MM.1S (cell line): Measurements from ENCODE around the gene C22orf23.
"Not testable (repeated sequence)": the region's sequence is repeated elsewhere in the genome, so short reads cannot be mapped to it uniquely, and the experiment has no call there.

Source experiments
- DNase-seq: peaks from one replicate; pipeline ENCODE4 v3.0.0-alpha.2; 2015
- H2AFZ ChIP-seq: fragments of 300-600 bp; sonication (generic); 2 replicates; pipeline ENCODE4 v1.6.0; 2016; ENCODE audit warnings: antibody characterized with exemption, low read length
- H3F3A ChIP-seq: fragments of 300-600 bp; sonication (generic); 2 replicates; pipeline ENCODE4 v1.6.1; 2016; ENCODE audit warnings: mild to moderate bottlenecking, antibody characterized with exemption, low read length, moderate library complexity, mixed read lengths; ENCODE audit not compliant: insufficient read depth
- H3K27ac ChIP-seq: fragments of 300-600 bp; sonication (generic); 2 replicates; pipeline ENCODE4 v1.5.1; 2016; ENCODE audit warnings: mild to moderate bottlenecking, low read length
- H3K27me3 ChIP-seq: fragments of 300-600 bp; sonication (generic); replicated peaks from 2 replicates; pipeline ENCODE4 v1.6.0; 2016; ENCODE audit warnings: low read length; ENCODE audit not compliant: insufficient read depth
- H3K36me3 ChIP-seq: fragments of 300-600 bp; sonication (generic); replicated peaks from 2 replicates; pipeline ENCODE4 v1.6.1; 2016; ENCODE audit warnings: mild to moderate bottlenecking, low read length, mixed read lengths; ENCODE audit not compliant: insufficient read depth
- H3K4me1 ChIP-seq: fragments of 300-600 bp; sonication (generic); 2 replicates; pipeline ENCODE4 v1.6.1; 2016; ENCODE audit warnings: low read length, mixed read lengths
- H3K4me2 ChIP-seq: fragments of 300-600 bp; sonication (generic); 2 replicates; pipeline ENCODE4 v1.6.0; 2016; ENCODE audit warnings: low read depth, low read length
- H3K4me3 ChIP-seq: fragments of 300-600 bp; sonication (generic); 2 replicates; pipeline ENCODE4 v1.5.1; 2016; ENCODE audit warnings: low read length, mixed read lengths
- H3K79me2 ChIP-seq: fragments of 300-600 bp; sonication (generic); 2 replicates; pipeline ENCODE4 v1.6.1; 2016; ENCODE audit warnings: mixed run types, low read length, mixed read lengths
- H3K9ac ChIP-seq: fragments of 300-600 bp; sonication (generic); 2 replicates; pipeline ENCODE4 v1.6.1; 2016; ENCODE audit warnings: low read length, mixed read lengths
- H3K9me2 ChIP-seq: fragments of 300-600 bp; sonication (generic); replicated peaks from 2 replicates; pipeline ENCODE4 v1.6.1; 2016; ENCODE audit warnings: mild to moderate bottlenecking, low read length, mixed read lengths; ENCODE audit not compliant: insufficient read depth
- H3K9me3 ChIP-seq: fragments of 300-600 bp; sonication (generic); replicated peaks from 2 replicates; pipeline ENCODE4 v1.6.1; 2016; ENCODE audit warnings: mild to moderate bottlenecking, low read length, mixed read lengths; ENCODE audit not compliant: insufficient read depth
- H4K20me1 ChIP-seq: fragments of 300-600 bp; sonication (generic); 2 replicates; pipeline ENCODE4 v1.6.1; 2016; ENCODE audit warnings: mild to moderate bottlenecking, low read length, moderate library complexity, mixed read lengths; ENCODE audit not compliant: insufficient read depth
- CTCF ChIP-seq: fragments of 300-600 bp; sonication (generic); IDR thresholded peaks from 2 replicates; pipeline ENCODE4 v1.5.1; 2016; ENCODE audit warnings: antibody characterized with exemption, low read length, mixed read lengths
- EZH2 ChIP-seq: fragments of 300-600 bp; sonication (generic); optimal IDR thresholded peaks from 2 replicates; pipeline ENCODE3; 2017; ENCODE audit warnings: low read depth, mild to moderate bottlenecking, antibody characterized with exemption, low read length, mixed read lengths
- EZH2phosphoT487 ChIP-seq: fragments of 300-600 bp; sonication (generic); IDR thresholded peaks from 2 replicates; pipeline ENCODE4 v1.6.1; 2018; ENCODE audit warnings: antibody characterized with exemption, low read length

C22orf23 gene

GRCh38 chr22:37951305-37951704, 2.1 kb downstream of the C22orf23 start:
- Histone ChIP-seq H4K20me1 (no peaks in the 10 kb centered on the region), H3K79me2 (peaks cover 24% of the 10 kb centered on the region), H3K4me2 (no peak overlapping the region), H3K9ac (no peak overlapping the region), H3K27me3 (no peaks in the 10 kb centered on the region; the same call in 1 of the 2 replicates), H3F3A (no peaks in the 10 kb centered on the region), H3K9me3 (no peaks in the 10 kb centered on the region), H3K4me3 (no peak overlapping the region), H3K27ac (no peak overlapping the region), H3K4me1 (peaks cover 7% of the 10 kb centered on the region), H3K9me2 (no peaks in the 10 kb centered on the region), H2AFZ (no peak overlapping the region), H3K36me3 (no peaks in the 10 kb centered on the region)
- no peak for DNase-seq
- TF ChIP-seq EZH2 (no peak), CTCF (no peak), EZH2phosphoT487 (no peak)

- not testable (repeated sequence) for H3K9me2 ChIP-seq, H3K4me2 ChIP-seq, H3F3A ChIP-seq, H3K36me3 ChIP-seq, H2AFZ ChIP-seq, H3K9ac ChIP-seq, H4K20me1 ChIP-seq, H3K27ac ChIP-seq, H3K27me3 ChIP-seq, H3K4me3 ChIP-seq, H3K4me1 ChIP-seq, H3K9me3 ChIP-seq, H3K79me2 ChIP-seq, DNase-seq
These were observed 6.1 kb downstream of the C22orf23 start for GRCh38 chr22:37947142-37947795.

GRCh38 chr22:37944423-37944822, 9.0 kb downstream of the C22orf23 start:
- not testable (repeated sequence) for H3K9me2 ChIP-seq, H3K4me1 ChIP-seq, H3K4me3 ChIP-seq, H3F3A ChIP-seq, H3K27me3 ChIP-seq, H3K27ac ChIP-seq, DNase-seq, H3K4me2 ChIP-seq, H3K9ac ChIP-seq, H3K79me2 ChIP-seq, H3K36me3 ChIP-seq, H2AFZ ChIP-seq, H4K20me1 ChIP-seq, H3K9me3 ChIP-seq

- DNase-seq, result no peak
- Histone ChIP-seq H3K4me1 (no peaks in the 10 kb centered on the region), H3K9me3 (no peaks in the 10 kb centered on the region), H3K9ac (no peak overlapping the region), H3K79me2 (no peaks in the 10 kb centered on the region), H3K36me3 (no peaks in the 10 kb centered on the region), H3F3A (no peaks in the 10 kb centered on the region), H3K27me3 (no peaks in the 10 kb centered on the region), H3K27ac (no peak overlapping the region), H3K4me3 (no peak overlapping the region), H2AFZ (no peak overlapping the region), H4K20me1 (no peaks in the 10 kb centered on the region), H3K9me2 (no peaks in the 10 kb centered on the region), H3K4me2 (no peak overlapping the region)
- TF ChIP-seq EZH2phosphoT487, result no peak
- TF ChIP-seq CTCF, result no peak
- no peak for TF ChIP-seq EZH2
These were observed 9.6 kb downstream of the C22orf23 start for GRCh38 chr22:37943825-37944198.
